OCI-LY1 (cell line): Measurements from ENCODE around the gene PCDHA5.

Experiments
- CTCF ChIP-seq: fragments of 200-600 bp; sonication (generic), shearing (Covaris generic); IDR thresholded peaks from 2 replicates; pipeline ENCODE4 v1.5.1; 2017; ENCODE audit warnings: mild to moderate bottlenecking, antibody characterized with exemption, low read length, moderate library complexity, mixed read lengths
- EZH2 ChIP-seq: fragments of 200-600 bp; sonication (generic), shearing (Covaris generic); IDR thresholded peaks from 2 replicates; pipeline ENCODE4 v1.8.0; 2017; ENCODE audit warnings: borderline replicate concordance, mixed run types, mild to moderate bottlenecking, antibody characterized with exemption, low read length, moderate library complexity, mixed read lengths

DNA sequence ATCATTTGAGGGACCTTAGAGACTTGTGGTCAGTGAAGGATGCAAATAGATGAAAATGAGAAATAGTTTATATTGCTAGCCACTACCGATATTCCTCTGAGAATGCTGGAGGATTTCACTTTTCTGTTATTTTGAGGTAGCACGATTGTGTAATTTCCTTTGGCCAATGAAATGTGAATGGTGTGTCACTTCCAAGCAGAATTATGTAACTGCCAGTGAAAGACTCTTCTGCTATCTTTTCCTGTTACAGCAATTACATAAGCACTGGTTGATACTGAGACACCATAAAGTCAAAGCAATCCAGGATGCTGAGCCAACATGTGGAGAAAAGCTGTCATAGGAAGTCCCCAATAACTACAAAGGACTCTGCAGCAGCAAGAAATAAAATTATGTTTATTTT is 30.3 kb upstream of the PCDHA5 start:
- TF ChIP-seq CTCF, result no peak
- no peak for TF ChIP-seq EZH2
